NCI-H748 treated with DMSO at 0.1 percent for 48 hours (cell line): Measurements from ENCODE around the gene P2RX4.
"Not testable (repeated sequence)": the region's sequence is repeated elsewhere in the genome, so short reads cannot be mapped to it uniquely, and the experiment has no call there.

ENCODE experiments used
- DNase-seq: peaks from one replicate; lab custom pipeline; 2025; lab: John Stamatoyannopoulos, UW

P2RX4 gene

DNA sequence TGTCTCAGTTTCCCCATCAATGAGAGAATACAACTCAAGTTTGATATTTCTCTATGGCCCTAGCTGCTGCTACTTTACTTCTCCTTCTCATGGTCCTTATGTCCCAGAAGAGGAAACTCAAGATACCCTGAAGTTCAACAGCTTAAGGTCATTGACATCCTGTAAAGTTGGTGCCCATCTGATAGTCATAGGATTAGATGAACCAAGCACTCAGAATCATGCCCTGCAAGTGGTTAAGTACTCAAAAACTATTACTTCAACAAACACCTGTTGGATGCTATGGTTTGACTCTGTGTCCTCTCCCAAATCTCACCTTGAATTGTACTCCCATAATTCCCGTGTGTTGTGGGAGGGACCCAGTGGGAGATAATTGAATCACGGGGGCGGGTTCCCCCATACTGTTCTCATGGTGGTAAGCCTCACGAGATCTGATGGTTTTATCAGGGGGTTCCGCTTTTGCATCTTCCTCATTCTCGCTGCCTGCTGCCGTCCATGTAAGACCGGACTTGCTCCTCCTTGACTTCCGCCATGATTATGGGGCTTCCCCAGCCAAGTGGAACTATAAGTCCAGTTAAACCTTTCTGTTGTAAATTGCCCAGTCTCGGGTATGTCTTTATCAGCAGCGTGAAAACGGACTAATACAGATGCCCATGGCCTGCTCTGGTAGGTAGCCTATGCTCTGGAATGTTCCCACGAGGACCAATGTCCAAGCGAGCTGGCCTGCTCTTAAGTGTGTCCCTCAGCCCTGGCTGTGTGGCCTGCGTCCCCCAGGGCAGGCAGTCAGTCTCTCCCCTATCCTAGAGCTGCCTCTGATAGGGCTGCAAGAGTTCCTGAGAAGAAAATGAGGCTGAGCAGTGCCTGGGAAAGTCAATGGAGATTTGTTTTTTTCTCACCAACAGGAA, 68.5 kb downstream of the P2RX4 start:
- DNase-seq = no peak

DNA sequence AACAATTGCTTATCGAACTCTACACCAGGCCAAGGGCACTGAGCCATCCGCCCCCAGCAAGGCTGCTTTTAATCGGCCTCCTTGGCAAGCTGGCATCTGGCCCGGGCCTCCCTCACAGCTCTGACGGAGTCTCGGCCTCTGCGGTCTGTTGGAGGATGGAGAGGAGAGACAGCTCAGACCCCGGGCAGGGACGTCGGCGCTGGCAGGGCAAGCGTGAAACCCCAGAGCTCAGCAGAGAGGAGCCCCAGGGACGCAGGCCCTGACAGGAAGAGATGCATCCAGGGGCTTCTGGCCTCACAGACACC, 69.1 kb downstream of the P2RX4 start:
- no peak for DNase-seq

DNA sequence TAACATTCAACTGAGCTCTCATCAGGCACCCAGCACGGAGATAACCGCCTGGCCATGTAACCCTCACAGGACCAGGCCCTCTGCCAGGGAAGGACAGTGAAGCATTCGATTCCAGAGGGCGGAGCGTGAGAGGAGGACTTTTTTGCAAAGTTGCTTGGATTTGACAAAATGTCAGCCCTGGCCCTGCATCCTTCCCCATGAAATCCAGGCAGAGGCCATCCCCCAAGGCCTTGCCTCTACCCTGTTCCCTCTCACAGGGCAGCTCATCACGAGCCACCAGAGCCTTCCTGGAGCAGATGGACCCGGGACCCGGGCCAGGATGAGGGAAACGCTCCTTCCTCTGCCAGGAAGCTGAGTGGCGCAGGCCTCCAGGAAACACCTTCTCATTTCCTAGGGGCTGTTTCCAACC, 69.6 kb downstream of the P2RX4 start:
- DNase-seq = no peak

DNA sequence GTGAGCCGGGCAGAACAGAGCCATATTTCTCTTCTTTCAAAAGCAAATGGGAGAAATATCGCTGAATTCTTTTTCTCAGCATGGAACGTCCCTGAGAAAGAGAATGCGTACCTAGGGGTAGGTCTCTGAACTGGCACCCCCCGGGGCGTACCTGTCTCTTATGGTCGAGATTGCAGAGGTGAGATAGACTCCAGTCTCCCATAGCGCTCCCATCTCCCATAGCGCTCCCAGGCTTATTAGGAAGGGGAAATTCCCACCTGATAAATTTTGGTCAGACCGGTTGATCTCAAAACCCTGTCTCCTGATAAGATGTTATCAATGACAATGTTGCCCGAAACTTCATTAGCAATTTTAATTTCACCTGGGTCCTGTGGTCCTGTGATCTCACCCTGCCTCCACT, 70.6 kb downstream of the P2RX4 start:
- not testable (repeated sequence) for DNase-seq

DNA sequence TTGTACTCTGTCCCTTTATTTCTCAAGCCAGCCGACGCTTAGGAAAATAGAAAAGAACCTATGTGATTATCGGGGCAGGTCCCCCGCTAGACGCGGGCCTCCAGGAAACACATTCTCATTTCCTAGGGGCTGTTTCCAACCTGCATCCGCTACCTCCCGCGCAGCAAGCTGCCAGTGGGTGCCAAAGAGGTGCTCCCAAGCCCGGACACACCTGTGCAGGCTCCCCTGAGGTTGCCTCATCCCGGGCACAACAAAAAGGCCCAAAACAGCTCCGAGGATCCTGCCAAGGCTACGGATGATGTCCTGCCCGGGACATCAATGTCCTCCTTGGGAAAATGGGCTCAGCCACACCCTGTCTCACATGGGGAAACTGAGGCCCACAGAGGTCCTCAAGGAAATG, 71.2 kb downstream of the P2RX4 start:
- DNase-seq = not testable (repeated sequence)

DNA sequence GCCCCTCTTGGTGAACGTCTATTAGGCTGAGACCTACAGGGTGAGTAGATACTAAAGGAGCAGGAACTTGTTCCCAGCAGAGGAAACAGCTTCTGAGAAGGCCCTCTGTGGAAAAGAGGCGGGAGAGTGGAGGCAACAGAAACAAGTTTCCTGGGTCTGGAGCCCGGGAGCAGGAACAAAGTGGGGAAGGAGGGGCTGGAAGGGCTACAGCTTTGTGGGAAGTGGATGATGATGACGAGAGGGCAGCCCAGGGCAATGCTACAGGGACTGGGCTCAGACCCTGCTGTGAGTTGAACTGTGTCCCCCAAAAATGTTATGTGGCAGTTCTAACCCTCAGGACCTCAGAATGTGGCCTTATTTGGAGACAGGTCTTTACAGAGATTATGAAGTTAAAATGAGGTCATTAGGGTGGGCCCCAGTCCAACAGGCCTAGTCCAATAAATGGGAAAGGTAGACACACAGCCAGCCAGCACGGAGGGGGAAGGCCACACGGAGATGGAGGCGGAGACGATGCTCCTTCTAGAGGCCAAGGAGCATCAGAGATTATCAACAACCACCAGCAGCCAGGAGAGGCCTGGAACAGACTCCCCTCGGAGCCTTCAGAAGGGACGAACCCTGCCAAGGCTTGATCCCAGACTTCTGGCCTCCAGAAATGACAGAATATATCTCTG, 72.3 kb downstream of the P2RX4 start:
- no peak for DNase-seq

DNA sequence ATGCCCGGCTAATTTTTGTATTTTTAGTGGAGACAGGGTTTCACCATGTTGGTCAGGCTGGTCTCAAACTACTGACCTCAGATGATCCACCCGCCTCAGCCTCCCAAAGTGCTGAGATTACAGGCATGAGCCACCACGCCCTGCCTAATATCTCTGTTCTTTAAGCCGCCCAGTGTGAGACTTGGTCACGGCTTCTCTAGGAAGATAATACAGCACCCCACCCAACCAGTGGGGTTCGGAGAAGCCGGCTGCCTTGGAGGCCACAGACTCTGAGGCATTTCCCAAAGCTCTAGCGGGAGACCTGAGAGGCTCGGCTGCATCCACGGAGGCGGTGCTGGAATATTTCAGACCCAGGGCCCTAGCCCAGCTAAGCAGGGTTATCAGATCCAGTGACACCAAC, 73.0 kb downstream of the P2RX4 start:
- not testable (repeated sequence) for DNase-seq

DNA sequence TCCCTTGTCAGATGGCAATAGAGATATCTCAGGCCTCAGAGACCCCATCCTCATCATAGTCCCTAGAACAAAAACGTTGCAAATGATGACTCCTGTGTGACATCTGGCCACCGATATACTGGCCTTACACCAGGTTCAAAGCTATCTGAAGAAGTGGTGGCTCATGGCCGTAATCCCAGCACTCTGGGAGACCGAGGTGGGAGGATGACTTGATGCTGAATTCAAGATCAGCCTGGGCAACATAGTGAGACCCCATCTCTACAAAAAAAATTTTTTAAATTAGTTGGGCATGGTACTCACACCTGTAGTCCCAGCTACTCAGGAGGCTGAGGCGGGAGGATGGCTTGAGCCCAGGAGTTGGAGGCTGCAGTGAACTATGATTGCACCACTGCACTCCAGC, 73.5 kb downstream of the P2RX4 start:
- DNase-seq = no peak
